DMS79 treated with DMSO at 0.1 percent for 48 hours (cell line): Measurements from ENCODE around the gene SAMD3.
"Not testable (repeated sequence)": the region's sequence is repeated elsewhere in the genome, so short reads cannot be mapped to it uniquely, and the experiment has no call there.

Experiments used
- DNase-seq: peaks from one replicate; lab custom pipeline; 2025; lab: John Stamatoyannopoulos, UW

SAMD3 gene

GRCh38 chr6:130211691-130212090 lies 11.1 kb downstream of the SAMD3 start:
- no peak for DNase-seq

DNA sequence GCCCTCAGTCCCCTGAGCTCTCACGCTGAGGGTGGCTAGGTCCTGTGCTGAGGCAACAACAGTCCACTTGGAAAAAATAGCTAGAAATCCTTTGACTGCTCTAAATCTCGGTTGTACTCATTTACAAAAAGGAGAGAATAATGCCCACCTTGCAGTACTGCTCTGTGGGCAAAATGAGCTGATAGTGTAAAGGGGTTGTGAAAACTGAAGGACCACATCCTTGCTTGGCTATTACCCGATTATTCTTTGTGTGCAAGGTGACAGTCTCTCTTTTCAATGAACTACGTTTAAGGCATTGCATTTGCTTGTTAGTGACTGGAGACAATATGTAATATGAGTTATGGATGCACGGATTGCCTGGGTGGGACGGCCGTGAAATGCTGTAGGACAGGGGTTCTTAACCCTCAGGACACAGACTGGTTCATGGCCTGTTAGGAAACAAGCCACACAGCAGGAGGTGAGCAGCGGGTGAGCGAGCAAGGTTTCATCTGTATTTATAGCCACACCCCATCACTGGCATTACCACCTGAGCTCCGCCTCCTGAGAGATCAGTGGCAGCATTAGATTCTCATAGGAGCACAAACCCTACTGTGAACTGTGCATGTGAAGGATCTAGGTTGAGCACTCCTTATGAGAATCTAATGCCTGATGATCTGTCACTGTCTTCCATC lies 14.6 kb downstream of the SAMD3 start:
- no peak for DNase-seq

GRCh38 chr6:130206479-130206878 lies 16.3 kb downstream of the SAMD3 start:
- DNase-seq, result no peak

DNA sequence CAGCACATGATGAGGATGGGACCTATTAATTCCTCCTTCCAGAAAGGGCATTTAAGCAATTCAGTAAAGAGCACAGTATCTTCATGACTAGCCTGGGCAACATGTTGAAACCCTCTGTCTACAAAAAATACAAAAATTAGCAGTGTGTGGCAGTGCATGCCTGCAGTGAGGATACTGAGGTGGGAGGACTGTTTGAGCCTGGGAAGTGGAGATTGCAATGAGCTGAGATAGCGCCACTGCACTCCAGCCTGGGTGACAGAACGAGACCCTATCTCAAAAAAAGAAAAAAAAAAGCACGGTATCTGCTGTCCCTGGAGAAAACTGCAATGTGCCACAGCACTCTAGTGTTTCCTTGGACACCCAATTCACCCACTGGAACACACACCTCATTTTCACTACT lies 18.4 kb downstream of the SAMD3 start:
- DNase-seq, result no peak

DNA sequence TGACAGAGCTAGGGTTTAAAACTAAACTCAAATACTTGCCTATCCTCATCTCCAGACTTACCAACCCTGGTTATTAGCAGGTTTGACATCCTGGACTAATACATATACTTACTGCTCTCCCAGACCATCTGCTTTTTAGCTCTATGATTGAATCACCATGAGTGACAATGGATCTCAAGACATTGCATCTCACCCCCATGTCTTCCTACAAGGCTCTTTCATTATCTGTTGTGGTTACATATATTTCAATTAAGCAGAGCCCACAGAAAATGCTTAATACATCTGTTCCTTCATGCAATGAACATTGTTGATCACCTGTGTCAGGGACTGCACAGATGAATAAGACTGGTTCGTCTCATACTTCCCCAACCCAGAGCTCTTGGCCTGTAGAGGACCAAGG lies 19.4 kb downstream of the SAMD3 start:
- DNase-seq, result no peak

DNA sequence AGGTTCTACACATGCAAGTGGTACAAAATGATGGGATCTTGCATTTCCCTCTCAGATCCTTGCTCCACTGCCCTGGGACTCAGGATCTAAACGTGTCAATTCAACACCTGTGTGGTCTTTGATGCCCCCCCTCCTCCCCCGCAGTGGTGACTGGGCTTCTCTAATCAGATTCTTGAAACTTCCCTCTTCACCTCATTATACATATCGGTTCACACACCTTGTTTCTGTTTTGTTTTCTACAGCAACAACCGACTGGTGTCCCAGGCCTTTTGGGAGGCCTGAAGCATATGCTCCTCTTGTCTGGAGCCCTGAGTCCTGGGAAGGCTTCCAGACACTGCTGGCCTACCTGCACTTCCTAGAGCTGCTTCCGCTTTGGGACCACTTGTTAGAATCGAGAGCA lies 20.0 kb downstream of the SAMD3 start:
- no peak for DNase-seq

- DNase-seq, result no peak
Measured at GRCh38 chr6:130200020-130200419, 22.7 kb downstream of the SAMD3 start.

DNA sequence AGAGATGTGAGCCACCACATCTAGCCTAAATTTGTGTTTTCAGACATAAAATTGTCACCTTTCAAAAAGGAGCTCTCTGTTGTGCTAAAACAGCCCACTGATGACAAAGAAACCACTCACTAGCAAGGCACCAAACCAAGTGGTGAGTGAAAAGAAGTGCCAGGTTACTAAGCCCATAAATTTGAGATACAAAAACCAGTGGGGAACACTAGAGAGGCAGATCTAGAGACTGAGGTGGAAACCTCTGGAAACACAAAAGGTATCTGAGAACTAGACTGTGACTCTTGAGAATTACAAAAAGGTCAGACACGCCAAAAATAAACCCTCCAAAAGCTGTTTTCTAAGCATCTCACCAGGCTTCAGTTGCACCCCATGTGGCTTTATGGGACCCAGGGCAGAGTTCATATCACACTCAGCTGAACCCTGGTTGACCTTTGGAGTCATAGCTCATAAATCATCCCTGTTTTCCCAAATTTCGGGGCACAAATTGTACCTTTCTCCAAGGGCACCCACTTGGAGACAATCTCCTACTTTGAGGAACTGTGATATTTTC lies 24.2 kb downstream of the SAMD3 start:
- DNase-seq, result no peak

- not testable (repeated sequence) for DNase-seq
Measured at GRCh38 chr6:130197816-130198482, 24.8 kb downstream of the SAMD3 start.

DNA sequence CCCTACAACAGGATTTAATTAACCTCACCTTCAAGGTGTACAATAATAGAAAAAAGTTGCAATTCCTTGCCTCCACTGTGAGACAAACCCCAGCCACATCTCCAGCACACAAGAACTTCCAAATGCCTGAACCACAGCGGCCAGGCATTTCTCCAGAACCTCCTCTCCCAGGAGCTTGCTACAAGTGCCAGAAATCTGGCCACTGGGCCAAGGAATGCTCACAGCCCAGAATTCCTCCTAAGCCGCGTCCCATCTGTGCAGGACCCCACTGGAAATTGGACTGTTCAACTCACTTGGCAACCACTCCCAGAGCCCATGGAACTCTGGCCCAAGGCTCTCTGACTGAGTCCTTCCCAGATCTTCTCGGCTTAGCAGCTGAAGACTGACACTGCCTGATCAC lies 28.3 kb downstream of the SAMD3 start:
- DNase-seq, result not testable (repeated sequence)

DNA sequence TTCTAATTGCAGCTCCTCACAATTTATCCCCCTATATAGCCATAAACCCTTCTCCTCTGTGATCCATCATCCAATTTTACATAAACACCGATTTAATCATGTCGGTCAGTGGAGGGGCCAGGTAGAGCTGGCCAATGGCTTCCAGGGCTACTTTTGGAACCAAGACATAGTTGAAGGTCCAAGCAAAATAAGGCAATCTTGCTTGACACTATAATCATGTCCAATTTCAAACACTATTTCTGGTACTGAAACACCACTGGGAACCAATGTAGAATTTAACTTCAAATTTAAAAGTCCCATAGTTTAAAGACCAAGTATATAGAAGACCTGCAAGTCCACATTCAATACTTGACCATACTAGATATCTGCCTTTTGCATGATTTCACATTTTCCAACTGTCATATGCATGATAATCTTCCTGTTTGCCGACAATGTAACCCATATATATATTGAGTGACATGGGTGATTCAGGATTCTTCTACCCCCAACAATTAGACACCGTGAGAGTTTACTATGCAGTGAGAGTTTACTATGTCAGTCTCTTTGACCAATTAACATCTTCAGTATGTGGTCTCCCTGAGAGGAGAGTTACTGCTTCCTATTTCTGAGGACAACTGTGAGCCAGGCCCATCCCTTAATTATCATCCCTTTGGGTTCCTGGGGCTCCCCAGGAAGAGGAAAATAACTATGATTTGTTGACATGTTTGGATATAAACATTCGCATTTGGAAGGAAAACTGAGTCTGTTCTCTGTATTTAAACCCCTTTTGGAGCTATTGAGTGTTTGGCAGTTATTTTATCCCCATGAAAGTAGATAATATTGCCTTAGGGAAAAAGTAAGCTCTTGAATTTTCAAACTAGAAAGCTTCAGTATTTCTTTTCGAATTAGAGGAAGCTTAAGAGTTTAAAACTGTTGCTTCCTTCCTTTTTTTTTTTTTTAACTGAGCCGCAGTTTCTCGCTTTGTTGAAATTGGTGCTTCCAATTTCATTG lies 31.8 kb downstream of the SAMD3 start:
- no peak for DNase-seq

DNA sequence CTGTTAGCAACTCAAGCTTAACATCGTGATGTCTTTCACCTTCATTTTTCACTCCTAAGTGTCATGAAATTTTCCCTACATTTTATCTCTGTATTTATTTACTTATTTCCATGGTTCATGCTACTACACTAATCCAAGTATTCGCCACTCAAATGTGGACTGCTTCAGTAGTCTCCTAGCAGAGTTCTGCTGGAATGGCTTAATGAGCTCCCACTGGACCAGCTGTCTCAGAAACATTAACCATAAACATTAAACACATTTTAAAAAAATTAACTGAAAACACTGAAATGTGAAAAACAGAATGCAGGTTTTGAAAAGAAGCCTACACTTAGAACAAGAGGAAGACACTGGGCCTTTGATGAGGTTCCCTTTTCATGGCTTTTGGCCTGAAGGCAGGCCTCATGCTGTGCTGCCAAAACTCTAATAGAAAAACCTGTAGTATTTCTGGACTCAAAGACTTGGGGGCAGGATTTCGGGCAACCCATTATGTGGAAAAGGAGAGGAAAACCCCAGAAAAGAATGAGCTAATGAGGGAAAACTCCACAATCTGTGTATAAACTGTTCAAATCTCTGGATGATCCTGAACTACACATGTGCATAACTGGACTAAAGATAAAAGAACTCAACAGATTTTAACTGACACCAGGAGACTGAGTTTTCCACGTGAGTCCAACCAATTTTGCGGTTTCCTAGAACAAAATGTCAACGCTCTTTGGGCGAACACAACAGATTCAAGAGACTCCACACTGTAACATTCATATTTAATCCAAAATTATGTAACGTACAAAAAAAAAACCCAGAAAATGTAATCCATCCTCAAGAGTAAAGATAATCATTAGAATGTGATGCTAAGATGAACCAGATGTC lies 33.0 kb downstream of the SAMD3 start:
- DNase-seq, result no peak

DNA sequence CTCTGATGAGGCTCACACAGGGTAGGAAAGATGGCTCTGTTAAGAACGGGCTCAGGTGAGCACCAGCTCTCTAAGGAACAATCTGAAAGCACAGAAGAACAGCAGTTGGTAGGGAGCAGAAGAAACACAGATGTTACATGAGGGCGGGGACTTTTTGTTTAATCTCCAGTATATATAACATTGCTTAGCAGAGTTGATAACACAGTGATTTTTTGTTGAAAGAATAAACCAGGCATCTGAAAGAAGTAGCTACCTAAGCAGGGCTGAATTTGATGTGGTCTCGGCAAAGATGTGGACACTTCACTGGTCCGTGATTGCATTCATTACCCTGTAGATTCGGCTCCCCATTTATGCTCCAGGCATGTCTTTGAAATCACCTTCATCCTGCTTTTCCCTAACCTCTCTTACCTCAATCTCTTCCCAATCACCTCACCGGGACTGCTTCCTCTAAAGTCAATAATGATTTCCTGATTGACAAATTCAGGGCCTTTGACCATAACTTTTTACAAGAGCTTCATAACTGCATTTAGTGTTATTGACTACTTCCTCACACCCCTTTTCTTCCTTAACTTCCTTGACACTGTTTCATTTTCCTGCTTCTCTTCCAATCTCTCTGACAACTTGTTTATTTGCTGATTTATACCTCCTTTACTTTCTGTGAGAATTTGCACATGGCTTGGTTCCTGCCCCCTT lies 34.4 kb downstream of the SAMD3 start:
- DNase-seq, result no peak

- no peak for DNase-seq
Measured at GRCh38 chr6:130187335-130188206, 35.2 kb downstream of the SAMD3 start.

GRCh38 chr6:130185658-130186057 lies 37.1 kb downstream of the SAMD3 start:
- DNase-seq, result no peak

DNA sequence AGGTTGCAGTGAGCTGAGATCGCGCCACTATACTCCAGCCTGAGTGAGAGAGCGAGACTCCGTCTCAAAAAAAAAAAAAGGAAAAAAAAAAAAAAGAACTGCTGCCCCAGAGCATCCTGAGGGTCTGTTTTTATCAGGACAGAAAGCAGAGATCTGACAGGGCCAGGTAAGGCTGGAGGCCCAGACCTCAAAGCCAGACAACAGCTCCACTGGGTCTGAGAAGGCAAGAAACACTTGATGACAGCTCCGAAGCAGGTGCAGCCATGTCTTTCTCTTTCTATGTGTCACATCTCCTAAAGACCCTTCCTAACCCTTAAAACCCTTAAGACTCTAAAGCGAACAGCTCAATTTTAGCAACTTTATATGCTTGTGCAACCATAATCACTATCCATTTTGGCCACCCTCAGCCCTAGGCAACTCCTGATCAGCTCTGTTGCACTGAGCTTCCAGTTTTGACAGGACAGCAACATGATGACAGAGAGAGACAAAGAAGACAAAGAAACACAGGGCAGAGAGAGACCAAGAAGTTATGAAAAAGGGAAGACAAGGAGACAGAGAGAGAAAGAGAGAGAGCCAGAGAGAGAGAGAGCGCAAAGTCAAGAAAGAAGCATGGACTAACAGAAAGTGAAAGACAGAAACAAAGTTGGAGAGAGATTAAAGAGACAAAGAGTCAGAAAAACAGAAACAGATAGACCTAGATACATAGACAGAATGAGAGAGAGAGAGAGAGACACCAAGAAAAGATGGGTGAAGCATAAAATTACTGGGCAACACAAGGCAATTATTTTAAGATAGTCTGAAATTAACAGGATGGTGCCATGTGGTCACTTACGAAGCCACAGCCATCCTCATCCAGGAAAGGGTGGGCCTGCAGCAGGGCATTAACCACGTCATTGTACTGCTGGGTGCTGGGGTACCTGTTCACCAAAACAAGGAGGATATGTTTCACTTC lies 39.2 kb downstream of the SAMD3 start:
- DNase-seq, result no peak

DNA sequence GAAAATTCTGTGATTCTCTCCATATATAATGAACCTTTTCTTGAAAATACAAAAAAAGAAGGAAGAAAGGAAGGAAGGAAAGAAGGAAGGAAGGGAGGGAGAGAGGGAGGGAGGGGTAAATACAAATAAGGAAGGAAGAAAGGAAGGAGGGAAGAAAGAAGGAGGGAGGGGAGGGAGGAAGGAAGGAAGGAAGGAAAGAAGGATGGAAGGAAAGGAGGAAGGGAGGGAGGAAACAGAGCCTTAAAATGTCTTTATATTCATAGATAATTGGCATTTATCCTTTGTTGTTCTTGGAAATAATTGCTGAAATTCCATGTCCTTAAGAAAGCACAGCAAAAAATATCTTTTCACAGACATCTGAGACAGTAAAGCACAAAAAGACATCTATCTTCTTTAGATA lies 40.3 kb downstream of the SAMD3 start:
- no peak for DNase-seq

- no peak for DNase-seq
Measured at GRCh38 chr6:130178692-130179091, 44.1 kb downstream of the SAMD3 start.

- no peak for DNase-seq
Measured at GRCh38 chr6:130176378-130176777, 46.4 kb downstream of the SAMD3 start.
